ENCODE measurements around the gene WWC1. TPM values are rescaled to one million over a fixed set of nuclear protein-coding genes. Genes with fewer than 3 reads are reported as not detected.

WWC1 gene
- total RNA-seq, 1 donor from 2014 or later, result 48.6 TPM

GRCh38 chr5:168262042-168262743 lies 29.3 kb upstream of the WWC1 start:
- H4K20me1 ChIP-seq (ENCODE audit: insufficient read depth, low read length), result no peaks in the 10 kb centered on the region
- Mint-ChIP-seq H3K36me3 (ENCODE audit: low read depth, unreplicated experiment) (peaks cover 27% of the 10 kb centered on the region), H3K27ac (ENCODE audit: unreplicated experiment) (no peak overlapping the region), H3K9me3 (ENCODE audit: unreplicated experiment) (no peaks in the 10 kb centered on the region), H3K4me3 (ENCODE audit: unreplicated experiment) (no peak overlapping the region), H3K27me3 (ENCODE audit: low read depth, unreplicated experiment) (no peaks in the 10 kb centered on the region), H3K4me1 (ENCODE audit: low read depth, unreplicated experiment) (no peaks in the 10 kb centered on the region)
- H2AFZ ChIP-seq (ENCODE audit: low read depth, low read length), result no peak overlapping the region
- no peaks in the 10 kb centered on the region for H3K27me3 ChIP-seq (ENCODE audit: insufficient read depth, low read length)
- no peak overlapping the region for H3K4me2 ChIP-seq (ENCODE audit: low read length)
- TF ChIP-seq EZH2 (IDR thresholded peaks at IDR 0.05; ENCODE audit: insufficient read depth, low read length), result no peak
- TF ChIP-seq, protein P1, sequence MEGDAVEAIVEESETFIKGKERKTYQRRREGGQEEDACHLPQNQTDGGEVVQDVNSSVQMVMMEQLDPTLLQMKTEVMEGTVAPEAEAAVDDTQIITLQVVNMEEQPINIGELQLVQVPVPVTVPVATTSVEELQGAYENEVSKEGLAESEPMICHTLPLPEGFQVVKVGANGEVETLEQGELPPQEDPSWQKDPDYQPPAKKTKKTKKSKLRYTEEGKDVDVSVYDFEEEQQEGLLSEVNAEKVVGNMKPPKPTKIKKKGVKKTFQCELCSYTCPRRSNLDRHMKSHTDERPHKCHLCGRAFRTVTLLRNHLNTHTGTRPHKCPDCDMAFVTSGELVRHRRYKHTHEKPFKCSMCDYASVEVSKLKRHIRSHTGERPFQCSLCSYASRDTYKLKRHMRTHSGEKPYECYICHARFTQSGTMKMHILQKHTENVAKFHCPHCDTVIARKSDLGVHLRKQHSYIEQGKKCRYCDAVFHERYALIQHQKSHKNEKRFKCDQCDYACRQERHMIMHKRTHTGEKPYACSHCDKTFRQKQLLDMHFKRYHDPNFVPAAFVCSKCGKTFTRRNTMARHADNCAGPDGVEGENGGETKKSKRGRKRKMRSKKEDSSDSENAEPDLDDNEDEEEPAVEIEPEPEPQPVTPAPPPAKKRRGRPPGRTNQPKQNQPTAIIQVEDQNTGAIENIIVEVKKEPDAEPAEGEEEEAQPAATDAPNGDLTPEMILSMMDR (IDR thresholded peaks at IDR 0.05; ENCODE audit: insufficient read depth, low read depth, low read length), result no peak
- no peak overlapping the region for H3K4me3 ChIP-seq (ENCODE audit: insufficient read depth, low read depth, low read length)
- FAIRE-seq (no peak), DNase-seq (ENCODE audit: low read depth) (no peak)
- H3K4me1 ChIP-seq (ENCODE audit: insufficient read depth, low read length), result no peaks in the 10 kb centered on the region
- no peaks in the 10 kb centered on the region for H3K79me2 ChIP-seq (ENCODE audit: insufficient read depth, low read length)
- H3K9ac ChIP-seq (ENCODE audit: low read length), result no peak overlapping the region
- H3K27ac ChIP-seq (ENCODE audit: low read depth, low read length), result no peak overlapping the region
- no peaks in the 10 kb centered on the region for H3K36me3 ChIP-seq (ENCODE audit: insufficient read depth, low read length)
- no peaks in the 10 kb centered on the region for H3K9me3 ChIP-seq (ENCODE audit: insufficient read depth, low read depth, low read length)

DNA sequence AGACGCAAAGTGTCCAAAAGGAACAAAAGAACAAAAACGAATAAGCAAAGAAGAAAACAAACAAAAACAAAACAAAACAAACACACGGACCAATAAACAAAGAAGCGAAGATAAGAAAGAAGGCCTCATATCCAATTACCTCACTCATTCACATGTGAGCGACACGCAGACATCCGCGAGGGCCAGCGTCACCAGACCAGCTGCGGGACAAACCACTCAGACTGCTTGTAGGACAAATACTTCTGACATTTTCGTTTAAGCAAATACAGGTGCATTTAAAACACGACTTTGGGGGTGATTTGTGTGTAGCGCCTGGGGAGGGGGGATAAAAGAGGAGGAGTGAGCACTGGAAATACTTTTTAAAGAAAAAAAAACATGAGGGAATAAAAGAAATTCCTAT lies 28.3 kb upstream of the WWC1 start:
- no peak overlapping the region for H3K4me3 Mint-ChIP-seq (ENCODE audit: unreplicated experiment)
- no peak for DNase-seq (ENCODE audit: low read depth)
- no peaks in the 10 kb centered on the region for H3K36me3 ChIP-seq (ENCODE audit: insufficient read depth, low read length)
- no peak overlapping the region for H3K4me3 ChIP-seq (ENCODE audit: insufficient read depth, low read depth, low read length)
- no peak overlapping the region for H3K27ac ChIP-seq (ENCODE audit: low read depth, low read length)
- H3K27ac Mint-ChIP-seq (ENCODE audit: unreplicated experiment), result no peak overlapping the region
- TF ChIP-seq, protein P1 (IDR thresholded peaks at IDR 0.05; ENCODE audit: insufficient read depth, low read depth, low read length), result no peak
- TF ChIP-seq EZH2 (IDR thresholded peaks at IDR 0.05; ENCODE audit: insufficient read depth, low read length), result no peak
- H3K9me3 Mint-ChIP-seq (ENCODE audit: unreplicated experiment), result no peaks in the 10 kb centered on the region
- no peak overlapping the region for H3K4me2 ChIP-seq (ENCODE audit: low read length)
- no peak for FAIRE-seq
- no peaks in the 10 kb centered on the region for H3K9me3 ChIP-seq (ENCODE audit: insufficient read depth, low read depth, low read length)
- H4K20me1 ChIP-seq (ENCODE audit: insufficient read depth, low read length), result no peaks in the 10 kb centered on the region
- H3K36me3 Mint-ChIP-seq (ENCODE audit: low read depth, unreplicated experiment), result peaks cover 27% of the 10 kb centered on the region
- no peaks in the 10 kb centered on the region for H3K4me1 Mint-ChIP-seq (ENCODE audit: low read depth, unreplicated experiment)
- no peaks in the 10 kb centered on the region for H3K4me1 ChIP-seq (ENCODE audit: insufficient read depth, low read length)
- H3K79me2 ChIP-seq (ENCODE audit: insufficient read depth, low read length), result no peaks in the 10 kb centered on the region
- no peaks in the 10 kb centered on the region for H3K27me3 Mint-ChIP-seq (ENCODE audit: low read depth, unreplicated experiment)
- H3K27me3 ChIP-seq (ENCODE audit: insufficient read depth, low read length), result no peaks in the 10 kb centered on the region
- H2AFZ ChIP-seq (ENCODE audit: low read depth, low read length), result no peak overlapping the region
- H3K9ac ChIP-seq (ENCODE audit: low read length), result no peak overlapping the region

DNA sequence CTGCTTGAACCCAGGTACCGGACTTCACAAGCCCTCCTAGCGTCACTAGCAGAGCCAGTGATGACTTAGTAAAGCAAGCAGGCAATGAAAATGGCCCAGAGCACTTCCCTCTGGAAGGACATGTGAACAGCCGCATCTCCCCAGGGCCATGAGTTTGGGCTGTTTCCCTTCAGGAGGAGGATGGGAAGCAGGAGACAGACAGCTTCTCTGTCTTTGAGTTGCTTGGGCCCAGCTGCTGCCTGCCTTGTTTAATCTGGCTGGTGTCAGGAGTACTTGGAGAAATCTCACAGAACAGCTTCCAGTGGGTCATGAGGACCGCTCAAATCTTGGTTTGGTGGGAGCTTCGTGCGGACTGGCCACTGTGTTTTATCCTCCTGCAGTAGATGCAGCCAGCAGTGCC lies 25.4 kb upstream of the WWC1 start:
- Histone ChIP-seq H3K9me3 (ENCODE audit: insufficient read depth, low read depth, low read length) (no peaks in the 10 kb centered on the region), H3K36me3 (ENCODE audit: insufficient read depth, low read length) (no peaks in the 10 kb centered on the region), H3K4me2 (ENCODE audit: low read length) (no peak overlapping the region), H3K27me3 (ENCODE audit: insufficient read depth, low read length) (no peaks in the 10 kb centered on the region), H3K4me1 (ENCODE audit: insufficient read depth, low read length) (peaks cover 6% of the 10 kb centered on the region), H2AFZ (ENCODE audit: low read depth, low read length) (no peak overlapping the region), H3K79me2 (ENCODE audit: insufficient read depth, low read length) (no peaks in the 10 kb centered on the region), H3K9ac (ENCODE audit: low read length) (no peak overlapping the region), H4K20me1 (ENCODE audit: insufficient read depth, low read length) (no peaks in the 10 kb centered on the region), H3K4me3 (ENCODE audit: insufficient read depth, low read depth, low read length) (no peak overlapping the region), H3K27ac (ENCODE audit: low read depth, low read length) (no peak overlapping the region)
- H3K4me3 Mint-ChIP-seq (ENCODE audit: unreplicated experiment), result no peak overlapping the region
- no peak overlapping the region for H3K27ac Mint-ChIP-seq (ENCODE audit: unreplicated experiment)
- no peaks in the 10 kb centered on the region for H3K27me3 Mint-ChIP-seq (ENCODE audit: low read depth, unreplicated experiment)
- H3K4me1 Mint-ChIP-seq (ENCODE audit: low read depth, unreplicated experiment), result peaks cover 13% of the 10 kb centered on the region
- DNase-seq (ENCODE audit: low read depth), result no peak
- peaks cover 5% of the 10 kb centered on the region for H3K9me3 Mint-ChIP-seq (ENCODE audit: unreplicated experiment)
- FAIRE-seq, result no peak
- H3K36me3 Mint-ChIP-seq (ENCODE audit: low read depth, unreplicated experiment), result peaks cover 15% of the 10 kb centered on the region
- TF ChIP-seq, protein P1 (IDR thresholded peaks at IDR 0.05; ENCODE audit: insufficient read depth, low read depth, low read length), result no peak
- TF ChIP-seq EZH2 (IDR thresholded peaks at IDR 0.05; ENCODE audit: insufficient read depth, low read length), result no peak
